ENCODE data around the gene SLBP.

- TF ChIP-seq, protein P1, sequence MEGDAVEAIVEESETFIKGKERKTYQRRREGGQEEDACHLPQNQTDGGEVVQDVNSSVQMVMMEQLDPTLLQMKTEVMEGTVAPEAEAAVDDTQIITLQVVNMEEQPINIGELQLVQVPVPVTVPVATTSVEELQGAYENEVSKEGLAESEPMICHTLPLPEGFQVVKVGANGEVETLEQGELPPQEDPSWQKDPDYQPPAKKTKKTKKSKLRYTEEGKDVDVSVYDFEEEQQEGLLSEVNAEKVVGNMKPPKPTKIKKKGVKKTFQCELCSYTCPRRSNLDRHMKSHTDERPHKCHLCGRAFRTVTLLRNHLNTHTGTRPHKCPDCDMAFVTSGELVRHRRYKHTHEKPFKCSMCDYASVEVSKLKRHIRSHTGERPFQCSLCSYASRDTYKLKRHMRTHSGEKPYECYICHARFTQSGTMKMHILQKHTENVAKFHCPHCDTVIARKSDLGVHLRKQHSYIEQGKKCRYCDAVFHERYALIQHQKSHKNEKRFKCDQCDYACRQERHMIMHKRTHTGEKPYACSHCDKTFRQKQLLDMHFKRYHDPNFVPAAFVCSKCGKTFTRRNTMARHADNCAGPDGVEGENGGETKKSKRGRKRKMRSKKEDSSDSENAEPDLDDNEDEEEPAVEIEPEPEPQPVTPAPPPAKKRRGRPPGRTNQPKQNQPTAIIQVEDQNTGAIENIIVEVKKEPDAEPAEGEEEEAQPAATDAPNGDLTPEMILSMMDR (conservative IDR thresholded peaks at IDR 0.05 in 1 of 2, IDR thresholded peaks at IDR 0.05 in 1 of 2; ENCODE audit: low read depth in 1 of 2, low read length in 2 of 2) = no peak
- no peak for TF ChIP-seq EZH2 (IDR thresholded peaks at IDR 0.05; ENCODE audit: low read length, missing control alignments)
Observed at GRCh38 chr4:1737666-1738065, 25.5 kb upstream of the SLBP start.

All from fibroblast of lung (primary cell).